H1 (cell line): ENCODE measurements around the gene ENDOD1. TPM values are rescaled to one million over a fixed set of nuclear protein-coding genes. Genes with fewer than 3 reads are reported as not detected.

Source experiments
- CTCF ChIA-PET: fragments of 300-600 bp; sonication (Branson Sonifier 250); formaldehyde crosslinking; loops from one replicate; lab custom pipeline; 2021; ENCODE audit not compliant: partially characterized antibody; lab: Charles Lee
- POLR2A ChIA-PET: fragments of 300-600 bp; sonication (Branson Sonifier 250); formaldehyde crosslinking; loops from one replicate; lab custom pipeline; 2021; ENCODE audit warnings: inconsistent platforms; ENCODE audit not compliant: partially characterized antibody; lab: Charles Lee
- DNase-seq, 2 experiments: peaks; one replicate each; pipeline versions ENCODE4 v3.0.0 to v3.0.0-alpha.2; 2010 to 2022; ENCODE audit warnings: low spot score in 2 of 2, low read depth in 1 of 2, mixed read lengths in 1 of 2
- FAIRE-seq: peaks from 2 replicates; lab custom pipeline; 2011; peaks lifted over from hg19 to GRCh38; lab: Jason Lieb, UNC
- H2AFZ ChIP-seq: 2 replicates; pipeline ENCODE4 v1.8.1; 2012; ENCODE audit warnings: low read length, inconsistent platforms
- H2AK5ac ChIP-seq: 2 replicates; pipeline ENCODE4 v1.6.1; 2013; ENCODE audit warnings: low read depth, low read length
- H2BK120ac ChIP-seq: replicated peaks from 2 replicates; pipeline ENCODE3; 2013; ENCODE audit warnings: low read depth, low read length, inconsistent platforms
- H2BK12ac ChIP-seq: 2 replicates; pipeline ENCODE4 v1.6.1; 2013; ENCODE audit warnings: low read depth, low read length
- H2BK15ac ChIP-seq: 2 replicates; pipeline ENCODE4 v1.6.1; 2013; ENCODE audit warnings: low read length
- H2BK20ac ChIP-seq: 2 replicates; pipeline ENCODE4 v1.6.1; 2013; ENCODE audit warnings: low read length
- H2BK5ac ChIP-seq: 2 replicates; pipeline ENCODE4 v1.6.1; 2013; ENCODE audit warnings: low read depth, low read length
- H3K14ac ChIP-seq: 2 replicates; pipeline ENCODE4 v1.6.1; 2013; ENCODE audit warnings: inconsistent platforms; ENCODE audit not compliant: insufficient read length
- H3K18ac ChIP-seq: 2 replicates; pipeline ENCODE4 v1.6.1; 2013; ENCODE audit warnings: low read length; ENCODE audit errors: extremely low read depth
- H3K23ac ChIP-seq: 2 replicates; pipeline ENCODE4 v1.6.1; 2013; ENCODE audit warnings: inconsistent platforms; ENCODE audit not compliant: insufficient read length
- H3K23me2 ChIP-seq: 2 replicates; pipeline ENCODE4 v1.6.1; 2013; ENCODE audit warnings: low read depth, low read length
- H3K27ac ChIP-seq: 2 replicates; pipeline ENCODE4 v1.6.1; 2011; ENCODE audit warnings: low read depth, low read length, inconsistent platforms
- H3K27me3 ChIP-seq, 4 experiments: replicated peaks in 1 of 4; 1 replicate in 1 of 4; 2 replicates in 3 of 4; pipeline versions ENCODE4 v1.6.1 to v1.8.1; 2011 to 2013; ENCODE audit warnings: low read length in 3 of 4, mild to moderate bottlenecking in 3 of 4, inconsistent platforms in 2 of 4, mixed read lengths in 2 of 4, moderate library complexity in 1 of 4; ENCODE audit not compliant: control insufficient read depth in 3 of 4, insufficient read depth in 3 of 4; ENCODE audit errors: extremely low read depth in 1 of 4
- H3K36me3 ChIP-seq, 4 experiments: 2 replicates each; pipeline versions ENCODE4 v1.6.1 to v1.8.1; 2011 to 2013; ENCODE audit warnings: mild to moderate bottlenecking in 4 of 4, low read length in 3 of 4, moderate library complexity in 2 of 4, control low read depth in 1 of 4, inconsistent platforms in 1 of 4; ENCODE audit not compliant: insufficient read depth in 4 of 4, control insufficient read depth in 2 of 4
- H3K4ac ChIP-seq: replicated peaks from 2 replicates; pipeline ENCODE3; 2013; ENCODE audit warnings: low read length, low read depth, mixed read lengths, inconsistent platforms; ENCODE audit not compliant: insufficient read length
- H3K4me1 ChIP-seq, 4 experiments: replicated peaks in 1 of 4; 1 replicate in 1 of 4; 2 replicates in 3 of 4; pipeline versions ENCODE4 v1.6.1 to v1.8.1; 2011 to 2013; ENCODE audit warnings: low read length in 3 of 4, inconsistent platforms in 2 of 4, mixed read lengths in 1 of 4; ENCODE audit not compliant: insufficient read depth in 4 of 4, control insufficient read depth in 3 of 4
- H3K4me2 ChIP-seq, 2 experiments: 2 replicates each; pipeline versions ENCODE4 v1.6.1 to v1.8.1; 2011 to 2013; ENCODE audit warnings: low read depth in 2 of 2, low read length in 2 of 2, control low read depth in 1 of 2, inconsistent platforms in 1 of 2, mild to moderate bottlenecking in 1 of 2; ENCODE audit not compliant: insufficient read depth in 1 of 2
- H3K4me3 ChIP-seq, 4 experiments: fragments of 200-600, 300-600 bp in 1 of 4; sonication (generic), shearing (Covaris generic), sonication (Bioruptor Twin) in 1 of 4; 2 replicates each; pipeline versions ENCODE4 v1.5.1 to v1.8.1; 2011 to 2016; ENCODE audit warnings: low read length in 4 of 4, low read depth in 3 of 4, control low read depth in 2 of 4, inconsistent platforms in 2 of 4, mild to moderate bottlenecking in 2 of 4, mixed read lengths in 1 of 4, moderate library complexity in 1 of 4; ENCODE audit not compliant: insufficient read depth in 2 of 4; ENCODE audit errors: extremely low read depth in 1 of 4
- H3K56ac ChIP-seq: replicated peaks from 2 replicates; pipeline ENCODE3; 2013; ENCODE audit warnings: low read depth, mild to moderate bottlenecking, mixed read lengths, low read length, inconsistent platforms; ENCODE audit not compliant: insufficient read length
- H3K79me1 ChIP-seq: 2 replicates; pipeline ENCODE4 v1.6.1; 2013; ENCODE audit warnings: low read depth, low read length, control low read depth
- H3K79me2 ChIP-seq, 2 experiments: 2 replicates each; pipeline versions ENCODE4 v1.6.1 to v1.8.1; 2012 to 2013; ENCODE audit warnings: low read length in 2 of 2, mild to moderate bottlenecking in 2 of 2, inconsistent platforms in 1 of 2; ENCODE audit not compliant: insufficient read depth in 2 of 2, control insufficient read depth in 1 of 2
- H3K9ac ChIP-seq, 4 experiments: replicated peaks in 1 of 4; 1 replicate in 1 of 4; 2 replicates in 3 of 4; pipeline versions ENCODE4 v1.6.1 to v1.8.1; 2011 to 2013; ENCODE audit warnings: low read depth in 3 of 4, low read length in 3 of 4, control low read depth in 2 of 4, mild to moderate bottlenecking in 2 of 4, moderate library complexity in 2 of 4, inconsistent platforms in 1 of 4; ENCODE audit errors: extremely low read depth in 1 of 4
- H3K9me3 ChIP-seq, 2 experiments: 2 replicates each; pipeline versions ENCODE4 v1.6.1 to v1.8.1; 2012 to 2013; ENCODE audit warnings: mild to moderate bottlenecking in 2 of 2, moderate library complexity in 2 of 2, control low read depth in 1 of 2, inconsistent platforms in 1 of 2, low read depth in 1 of 2, low read length in 1 of 2, mixed read lengths in 1 of 2; ENCODE audit not compliant: insufficient read depth in 2 of 2
- H4K20me1 ChIP-seq, 2 experiments: replicated peaks in 1 of 2; 2 replicates each; pipeline versions ENCODE3 to v1.8.1; 2011 to 2013; ENCODE audit warnings: inconsistent platforms in 2 of 2, low read length in 2 of 2, mild to moderate bottlenecking in 1 of 2; ENCODE audit not compliant: insufficient read depth in 2 of 2, control insufficient read depth in 1 of 2
- H4K5ac ChIP-seq: 2 replicates; pipeline ENCODE4 v1.6.1; 2013; ENCODE audit warnings: low read length, low read depth, mixed read lengths, inconsistent platforms; ENCODE audit not compliant: insufficient read length
- H4K8ac ChIP-seq: 2 replicates; pipeline ENCODE4 v1.8.0; 2013; ENCODE audit warnings: mild to moderate bottlenecking, moderate library complexity, low read length, inconsistent platforms; ENCODE audit not compliant: insufficient read depth; ENCODE audit errors: extremely low read depth
- H4K91ac ChIP-seq: replicated peaks from 2 replicates; pipeline ENCODE3; 2013; ENCODE audit warnings: low read length, mixed read lengths, inconsistent platforms; ENCODE audit not compliant: insufficient read length
- ASH2L ChIP-seq: fragments of 200-600, 300-600 bp; sonication (generic); IDR thresholded peaks from one replicate; pipeline ENCODE4 v1.7.1; 2017; ENCODE audit warnings: low read length
- ATF3 ChIP-seq: IDR thresholded peaks from 2 replicates; pipeline ENCODE4 v1.6.1; 2011; ENCODE audit warnings: low read depth, mild to moderate bottlenecking, low read length; ENCODE audit not compliant: insufficient read depth
- CEBPB ChIP-seq: IDR thresholded peaks from 2 replicates; pipeline ENCODE4 v1.6.1; 2012; ENCODE audit warnings: low read depth, low read length
- CHD1 ChIP-seq: IDR thresholded peaks from 2 replicates; pipeline ENCODE4 v1.6.1; 2012; ENCODE audit warnings: low read depth, low read length, improper control_type of control experiment
- CTCF ChIP-seq, 3 experiments: IDR thresholded peaks; 1 replicate in 2 of 3; 2 replicates in 1 of 3; pipeline versions ENCODE4 v1.5.1 to v1.6.1; 2011; ENCODE audit warnings: low read length in 3 of 3, mild to moderate bottlenecking in 3 of 3, inconsistent platforms in 2 of 3, low read depth in 1 of 3, moderate library complexity in 1 of 3; ENCODE audit not compliant: insufficient read depth in 1 of 3; ENCODE audit errors: control extremely low read depth in 1 of 3
- POLR2AphosphoS5 ChIP-seq: IDR thresholded peaks from 2 replicates; pipeline ENCODE4 v1.6.1; 2011; ENCODE audit warnings: low read depth, low read length
- POU5F1 ChIP-seq: IDR thresholded peaks from 2 replicates; pipeline ENCODE4 v1.6.1; 2011; ENCODE audit warnings: low read depth, mild to moderate bottlenecking, low read length, moderate library complexity
- SIRT6 ChIP-seq: IDR thresholded peaks from one replicate; pipeline ENCODE4 v1.7.1; 2012; ENCODE audit warnings: low read length, inconsistent platforms
- SIX5 ChIP-seq: IDR thresholded peaks from 2 replicates; pipeline ENCODE4 v1.6.1; 2011; ENCODE audit warnings: mild to moderate bottlenecking, low read depth, low read length
- SP1 ChIP-seq: IDR thresholded peaks from 2 replicates; pipeline ENCODE4 v1.6.1; 2011; ENCODE audit warnings: low read depth, low read length
- TEAD4 ChIP-seq: IDR thresholded peaks from 2 replicates; pipeline ENCODE4 v1.6.1; 2012; ENCODE audit warnings: low read depth, low read length, inconsistent platforms, mixed read lengths
- ZNF274 ChIP-seq: IDR thresholded peaks from 2 replicates; pipeline ENCODE4 v1.7.0; 2012; ENCODE audit warnings: low read length, borderline replicate concordance; ENCODE audit errors: extremely low read depth
- WGBS, 2 experiments: shearing (Covaris generic) in 1 of 2; methylation state at CpG; one replicate each; pipeline versions ENCODE4 v1.1.6 to v1.1.7; 2013 to 2015; ENCODE audit warnings: low lambda C conversion rate in 2 of 2, mixed read lengths in 2 of 2, inconsistent platforms in 1 of 2, low coverage in 1 of 2, missing lambda C conversion rate in 1 of 2; ENCODE audit not compliant: insufficient replicate concordance in 2 of 2, insufficient coverage in 1 of 2, insufficient read length in 1 of 2; ENCODE audit errors: extremely low coverage in 1 of 2, missing lambda C conversion rate in 1 of 2; 5-methylcytosine and 5-hydroxymethylcytosine counted together
- polyA plus RNA-seq, 7 experiments: library from polyadenylated mRNA; depleted of rRNA in 3 of 7; stranded (reverse) in 5 of 7; unstranded in 2 of 7; fragments of >200 nt in 5 of 7; fragments of 200-250 nt in 2 of 7; gene quantifications; 1 replicate in 5 of 7; 2 replicates in 1 of 7; 4 replicates in 1 of 7; pipeline versions ENCODE4 v1.2.1 to v1.2.3, GENCODE V29; 2011 to 2013; ENCODE audit warnings: missing spikeins in 2 of 7, mixed read lengths in 2 of 7
- total RNA-seq: library from RNA; stranded (reverse); fragmentation: NEBNext Ultra II Directional; extraction: Animal tissue kit (Norgen Biotek cat#: 25700); gene quantifications from 2 replicates; pipeline ENCODE4 v1.2.1, GENCODE V29; 2021

Gene ENDOD1
- total and polyA plus RNA-seq, 2 of the 8 experiments (the other 6 are each of a cell fraction or from before 2014, with no cell fraction given): 1.2 to 2.5 TPM

GRCh38 chr11:95066716-95067038, 23.0 kb upstream of the ENDOD1 start, which contains the start of gene SRSF8:
SRSF8 (plus strand) TSS chr11:95066919; CDS start chr11:95067227, 308 bp downstream.
- no peaks in the 10 kb centered on the region for H3K9me3 ChIP-seq
- no peak within 1 kb of the TSS for H2BK120ac ChIP-seq
- no peak within 1 kb of the TSS for H2BK20ac ChIP-seq
- H3K4me3 ChIP-seq: peak within 1 kb of the TSS; percentile 70 to 85 (median 72)
- no peak within 1 kb of the TSS; the same call in 1 of the 2 replicates for H2BK12ac ChIP-seq
- DNase-seq (no peak), FAIRE-seq (no peak)
- H3K14ac ChIP-seq: no peak within 1 kb of the TSS
- H3K36me3 ChIP-seq: no peaks in the 10 kb centered on the region
- H3K4ac ChIP-seq: peak within 1 kb of the TSS; percentile 14
- no peak within 1 kb of the TSS; the same call in 1 of the 2 replicates for H2BK5ac ChIP-seq
- peak within 1 kb of the TSS; percentile 71 to 80 (median 78) for H3K9ac ChIP-seq
- no peak within 1 kb of the TSS for H3K23ac ChIP-seq
- H2AK5ac ChIP-seq: no peak within 1 kb of the TSS
- H3K4me1 ChIP-seq: peaks cover 0 to 2% (median 0%) of the 10 kb centered on the region in 4 experiments; a peak in 2 of 7 replicates
- H2AFZ ChIP-seq: peak within 1 kb of the TSS; percentile 47
- peaks cover 6% of the 10 kb centered on the region; the same call in 1 of the 2 replicates for H3K23me2 ChIP-seq
- H3K27ac ChIP-seq: peak within 1 kb of the TSS; percentile 62; the same call in 1 of the 2 replicates
- ChIA-PET POLR2A (interaction anchor here (1.0 to 5.7 kb wide), 23 partner anchors 10 to 724 kb away, joined by 3 to 44 read pairs (median 5); partner anchors contain the start of genes AMOTL1, CEP57, CWC15 and ENDOD1), CTCF (interaction anchor here (0.9 to 7.0 kb wide), 14 partner anchors 10 to 701 kb away, joined by 3 to 84 read pairs (median 5); partner anchors contain the start of genes CWC15, ENDOD1 and KDM4D)
- peaks cover 0 to 2% of the 10 kb centered on the region in 2 experiments for H4K20me1 ChIP-seq
- peak within 1 kb of the TSS; percentile 81 for H4K91ac ChIP-seq
- H3K56ac ChIP-seq: peak within 1 kb of the TSS; percentile 86
- no peaks in the 10 kb centered on the region for H3K27me3 ChIP-seq
- peak within 1 kb of the TSS; percentile 93 for H4K8ac ChIP-seq
- H2BK15ac ChIP-seq: 0 out of 2 replicates have a peak within 1 kb of the TSS, but pooled peaks have one; percentile 2
- H4K5ac ChIP-seq: peak within 1 kb of the TSS; percentile 48
- no peaks in the 10 kb centered on the region for H3K79me1 ChIP-seq
- H3K4me2 ChIP-seq: peak within 1 kb of the TSS; percentile 70 to 78
- 4% methylated on average over 4 of the region's 4 CpGs; no CpG with 5 or more reads in 1 of the 2 experiments for WGBS, 2 experiments
- H3K79me2 ChIP-seq: peaks cover 0 to 2% of the 10 kb centered on the region in 2 experiments; a peak in 1 of 4 replicates
- H3K18ac ChIP-seq: peak within 1 kb of the TSS; percentile 79
- TF ChIP-seq ASH2L (no peak), SIRT6 (no peak), SP1 (no peak), CTCF (IDR thresholded peaks at IDR 0.05; ENCODE audit: control extremely low read depth in 1 of 3, insufficient read depth in 1 of 3, low read depth in 1 of 3, low read length in 3 of 3) (no peak), TEAD4 (no peak), SIX5 (no peak), POU5F1 (no peak), POLR2AphosphoS5 (no peak), ZNF274 (no peak), CEBPB (no peak), CHD1 (no peak), ATF3 (no peak)
